GM18951 (cell line): ENCODE measurements around the gene BCAS3.

Experiments
- POLR2A ChIP-seq: IDR thresholded peaks from 4 replicates; pipeline ENCODE4 v1.6.1; 2011; ENCODE audit warnings: mild to moderate bottlenecking; ENCODE audit not compliant: insufficient read length, insufficient read depth; ENCODE audit errors: extremely low read depth
- in situ Hi-C: fragments of 300-500 bp; cut with MboI; formaldehyde crosslinking; loops from one replicate; pipeline ENCODE4 v1.12.0; 2022; ENCODE audit warnings: low sequenced_read_pairs, mixed read lengths, inconsistent platforms; ENCODE audit not compliant: unreplicated experiment

The BCAS3 gene

GRCh38 chr17:61326330-61326729 lies 648.7 kb downstream of the BCAS3 start:
- TF ChIP-seq POLR2A = no peak
- in situ Hi-C loops = no loop called here

GRCh38 chr17:61328351-61328750 lies 650.7 kb downstream of the BCAS3 start:
- TF ChIP-seq POLR2A = no peak
- in situ Hi-C loops = no loop called here

GRCh38 chr17:61330174-61331150 lies 652.8 kb downstream of the BCAS3 start:
- in situ Hi-C loops = no loop called here
- no peak for TF ChIP-seq POLR2A

GRCh38 chr17:61331178-61331577 lies 653.5 kb downstream of the BCAS3 start:
- in situ Hi-C loops = no loop called here
- no peak for TF ChIP-seq POLR2A

- in situ Hi-C loops = no loop called here
- TF ChIP-seq POLR2A = no peak
These were observed 654.2 kb downstream of the BCAS3 start for GRCh38 chr17:61331886-61332285.

- in situ Hi-C loops = no loop called here
- TF ChIP-seq POLR2A = no peak
These were observed 655.5 kb downstream of the BCAS3 start for GRCh38 chr17:61333136-61333535.

- no peak for TF ChIP-seq POLR2A
- in situ Hi-C loops = no loop called here
These were observed 657.0 kb downstream of the BCAS3 start for GRCh38 chr17:61334673-61335072.

GRCh38 chr17:61335105-61335844 lies 657.6 kb downstream of the BCAS3 start:
- no peak for TF ChIP-seq POLR2A
- in situ Hi-C loops = no loop called here

- in situ Hi-C loops = no loop called here
- TF ChIP-seq POLR2A = no peak
These were observed 658.4 kb downstream of the BCAS3 start for GRCh38 chr17:61335845-61336655.

- in situ Hi-C loops = no loop called here
- no peak for TF ChIP-seq POLR2A
These were observed 659.6 kb downstream of the BCAS3 start for GRCh38 chr17:61337290-61337689.

GRCh38 chr17:61338000-61338798 lies 660.5 kb downstream of the BCAS3 start:
- no peak for TF ChIP-seq POLR2A
- in situ Hi-C loops = no loop called here

GRCh38 chr17:61338874-61339478 lies 661.3 kb downstream of the BCAS3 start:
- TF ChIP-seq POLR2A = no peak
- in situ Hi-C loops = no loop called here
